Body of pancreas (tissue), 4 donors: ENCODE results near the gene CYB5RL. TPM values are rescaled to one million over a fixed set of nuclear protein-coding genes. Genes with fewer than 3 reads are reported as not detected.

Experiments used
- ATAC-seq: fragments of 150-250 bp; one replicate; pipeline ENCODE4 v1.9.1; 2016
- DNase-seq, 4 donors: peaks; one replicate each; pipeline ENCODE4 v3.0.0-alpha.2; 2019
- H3K27ac ChIP-seq, 4 donors: fragments of 200-600 bp; sonication (generic); 1 replicate in 3 of 4; 2 replicates in 1 of 4; pipeline versions ENCODE4 v1.5.1 to v1.6.1; 2016 to 2019; ENCODE audit warnings: mild to moderate bottlenecking in 1 of 4, mixed read lengths in 1 of 4, moderate library complexity in 1 of 4
- H3K27me3 ChIP-seq, 2 donors: fragments of 200-600 bp; sonication (generic); one replicate each; pipeline ENCODE4 v1.6.0; 2016; ENCODE audit warnings: mild to moderate bottlenecking in 1 of 2
- H3K36me3 ChIP-seq, 2 donors: fragments of 200-600 bp; sonication (generic); replicated peaks in 1 of 2; 2 replicates each; pipeline ENCODE4 v1.5.1; 2016; ENCODE audit warnings: low read depth in 2 of 2; ENCODE audit not compliant: insufficient read depth in 1 of 2
- H3K4me1 ChIP-seq: fragments of 200-600 bp; sonication (generic); one replicate; pipeline ENCODE4 v1.6.0; 2016
- H3K4me3 ChIP-seq, 2 donors: fragments of 200-600 bp; sonication (generic); 1 replicate in 1 of 2; 2 replicates in 1 of 2; pipeline ENCODE4 v1.5.1; 2016 to 2019
- H3K9me3 ChIP-seq, 3 donors: fragments of 200-600 bp; sonication (generic); 1 replicate in 2 of 3; 2 replicates in 1 of 3; pipeline ENCODE4 v1.5.1; 2016
- POLR2A ChIP-seq, 3 donors: fragments of 450-650 bp; IDR thresholded peaks; one replicate each; pipeline ENCODE4 v1.6.1; 2016; ENCODE audit warnings: antibody characterized with exemption in 3 of 3, mild to moderate bottlenecking in 2 of 3
- WGBS, 2 donors: methylation state at CpG; one replicate each; pipeline ENCODE4 v1.1.5; 2017; 5-methylcytosine and 5-hydroxymethylcytosine counted together
- intact Hi-C: fragments of 100-400 bp; cut with DNase I; formaldehyde crosslinking; loops from one replicate; pipeline ENCODE4 v1.15.1; 2023
- total RNA-seq, 2 donors: library from RNA; depleted of rRNA; stranded (reverse); fragments of >200 nt; gene quantifications; one replicate each; pipeline ENCODE4 v1.1.0, GENCODE V29; 2016
- TF ChIP-seq, protein P1 (sequence below), 7 experiments: fragments of 450-650 bp in 4 of 7; fragments of 200-600 bp in 3 of 7; sonication (generic) in 3 of 7; IDR thresholded peaks; one replicate each; pipeline ENCODE4 v1.5.1; 2016 to 2019; ENCODE audit warnings: antibody characterized with exemption in 7 of 7

Gene CYB5RL
- total RNA-seq, 2 donors from 2014 or later, result 6.5 to 13.2 TPM

DNA sequence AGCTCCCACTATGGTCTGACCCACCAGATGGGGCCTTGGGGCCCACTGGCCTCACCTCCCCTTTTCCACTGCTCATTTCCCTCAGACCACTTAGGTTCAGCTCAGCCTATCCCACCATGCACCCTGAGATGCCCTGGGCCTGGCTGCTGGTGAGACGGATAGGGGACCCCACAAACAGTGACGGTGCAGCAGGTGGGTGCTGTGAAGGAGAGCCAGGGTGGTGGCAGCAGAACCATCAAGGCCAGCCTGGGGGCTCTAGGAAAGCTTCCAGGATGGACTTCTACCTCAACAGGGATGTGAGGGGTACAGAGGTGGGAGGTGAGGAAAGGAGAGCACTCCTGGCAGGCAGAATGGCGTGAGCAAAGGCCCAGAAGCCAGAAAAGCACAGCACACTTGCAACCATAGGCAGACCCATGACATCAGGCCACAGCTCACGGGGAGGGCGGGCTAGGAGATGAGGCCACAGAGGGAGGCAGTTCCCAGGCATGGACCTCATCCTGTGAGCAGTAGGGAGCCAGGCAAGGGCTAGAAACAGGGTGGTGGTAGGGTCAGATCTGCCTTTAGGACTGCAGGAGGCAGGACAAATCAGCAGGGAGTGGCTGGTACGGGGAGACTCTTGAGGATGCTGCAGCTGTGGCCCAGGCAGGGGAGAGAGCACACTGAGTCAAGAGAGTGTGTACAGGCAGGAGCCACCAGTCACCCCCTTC, 23.1 kb downstream of the CYB5RL start:
- intact Hi-C loops, result no loop called here
- no peak for DNase-seq

DNA sequence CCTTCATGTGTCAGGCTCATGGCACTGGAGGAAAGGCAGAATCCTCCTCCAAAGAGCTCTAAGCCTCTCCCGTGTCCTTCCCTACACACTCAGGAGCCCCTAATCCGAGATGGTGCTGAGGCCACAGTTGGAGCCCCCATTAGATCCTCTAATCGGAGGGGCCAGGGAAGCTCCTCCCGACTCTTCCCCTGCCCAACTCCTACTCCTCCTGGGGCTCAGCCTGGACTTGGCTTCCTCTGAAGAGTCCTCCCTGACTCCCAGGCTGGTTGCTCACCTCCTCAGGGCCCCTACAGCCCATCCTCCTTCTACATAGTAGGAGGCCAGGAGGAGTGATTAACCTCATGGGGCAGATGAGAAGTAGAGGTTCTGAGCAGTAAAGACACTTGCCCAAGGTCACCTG, 25.7 kb downstream of the CYB5RL start:
- no peak overlapping the region for H3K27ac ChIP-seq
- WGBS, 2 donors, result 84 to 93% methylated on average over 3 to 4 of the region's 4 CpGs
- ATAC-seq (no peak), DNase-seq (no peak)
- no peaks in the 10 kb centered on the region for H3K4me1 ChIP-seq
- TF ChIP-seq POLR2A (IDR thresholded peaks at IDR 0.05), result no peak
- TF ChIP-seq, protein P1, sequence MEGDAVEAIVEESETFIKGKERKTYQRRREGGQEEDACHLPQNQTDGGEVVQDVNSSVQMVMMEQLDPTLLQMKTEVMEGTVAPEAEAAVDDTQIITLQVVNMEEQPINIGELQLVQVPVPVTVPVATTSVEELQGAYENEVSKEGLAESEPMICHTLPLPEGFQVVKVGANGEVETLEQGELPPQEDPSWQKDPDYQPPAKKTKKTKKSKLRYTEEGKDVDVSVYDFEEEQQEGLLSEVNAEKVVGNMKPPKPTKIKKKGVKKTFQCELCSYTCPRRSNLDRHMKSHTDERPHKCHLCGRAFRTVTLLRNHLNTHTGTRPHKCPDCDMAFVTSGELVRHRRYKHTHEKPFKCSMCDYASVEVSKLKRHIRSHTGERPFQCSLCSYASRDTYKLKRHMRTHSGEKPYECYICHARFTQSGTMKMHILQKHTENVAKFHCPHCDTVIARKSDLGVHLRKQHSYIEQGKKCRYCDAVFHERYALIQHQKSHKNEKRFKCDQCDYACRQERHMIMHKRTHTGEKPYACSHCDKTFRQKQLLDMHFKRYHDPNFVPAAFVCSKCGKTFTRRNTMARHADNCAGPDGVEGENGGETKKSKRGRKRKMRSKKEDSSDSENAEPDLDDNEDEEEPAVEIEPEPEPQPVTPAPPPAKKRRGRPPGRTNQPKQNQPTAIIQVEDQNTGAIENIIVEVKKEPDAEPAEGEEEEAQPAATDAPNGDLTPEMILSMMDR (IDR thresholded peaks at IDR 0.05), result no peak
- H3K27me3 ChIP-seq, result no peaks in the 10 kb centered on the region
- no peak overlapping the region for H3K4me3 ChIP-seq
- intact Hi-C loops, result no loop called here
- H3K36me3 ChIP-seq, result no peaks in the 10 kb centered on the region
- no peaks in the 10 kb centered on the region for H3K9me3 ChIP-seq

More for the DNA sequence above, 23.1 kb downstream of the CYB5RL start:
- H3K27ac ChIP-seq, result no peak overlapping the region
- TF ChIP-seq POLR2A (IDR thresholded peaks at IDR 0.05), result no peak
- WGBS, 2 donors, result 88 to 94% methylated on average over 5 to 6 of the region's 6 CpGs
- no peaks in the 10 kb centered on the region for H3K27me3 ChIP-seq
- H3K4me1 ChIP-seq, result no peaks in the 10 kb centered on the region
- H3K36me3 ChIP-seq, result no peaks in the 10 kb centered on the region
- no peak for ATAC-seq
- no peaks in the 10 kb centered on the region for H3K9me3 ChIP-seq
- no peak overlapping the region for H3K4me3 ChIP-seq

DNA sequence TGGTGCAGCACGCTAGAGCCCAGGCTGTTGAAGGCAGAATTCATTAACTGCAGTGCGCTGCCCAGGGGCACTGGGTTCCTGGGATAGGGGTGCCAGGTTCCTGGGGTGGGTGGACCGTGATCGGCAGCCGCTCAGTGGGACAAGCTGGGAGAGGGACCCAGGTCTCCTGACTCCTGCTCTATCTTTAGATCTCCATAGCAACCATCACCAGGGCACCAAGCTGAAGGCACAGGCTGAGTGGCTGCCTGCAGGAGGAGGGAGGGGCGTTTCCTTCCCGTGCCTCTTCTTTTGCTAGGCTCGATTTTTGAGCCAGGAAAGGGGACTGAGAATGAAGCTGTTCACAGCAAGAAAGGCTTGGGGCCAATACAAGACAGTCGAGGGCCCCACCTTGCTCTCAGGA, 26.1 kb downstream of the CYB5RL start:
- Histone ChIP-seq H3K4me3 (no peak overlapping the region), H3K27me3 (no peaks in the 10 kb centered on the region), H3K9me3 (no peaks in the 10 kb centered on the region), H3K4me1 (no peaks in the 10 kb centered on the region), H3K36me3 (no peaks in the 10 kb centered on the region), H3K27ac (no peak overlapping the region)
- DNase-seq (no peak), ATAC-seq (no peak)
- whole genome bisulfite sequencing, 2 donors, result 68 to 72% methylated on average over 5 to 9 of the region's 9 CpGs
- intact Hi-C loops, result no loop called here
- TF ChIP-seq, protein P1 (IDR thresholded peaks at IDR 0.05), result no peak

DNA sequence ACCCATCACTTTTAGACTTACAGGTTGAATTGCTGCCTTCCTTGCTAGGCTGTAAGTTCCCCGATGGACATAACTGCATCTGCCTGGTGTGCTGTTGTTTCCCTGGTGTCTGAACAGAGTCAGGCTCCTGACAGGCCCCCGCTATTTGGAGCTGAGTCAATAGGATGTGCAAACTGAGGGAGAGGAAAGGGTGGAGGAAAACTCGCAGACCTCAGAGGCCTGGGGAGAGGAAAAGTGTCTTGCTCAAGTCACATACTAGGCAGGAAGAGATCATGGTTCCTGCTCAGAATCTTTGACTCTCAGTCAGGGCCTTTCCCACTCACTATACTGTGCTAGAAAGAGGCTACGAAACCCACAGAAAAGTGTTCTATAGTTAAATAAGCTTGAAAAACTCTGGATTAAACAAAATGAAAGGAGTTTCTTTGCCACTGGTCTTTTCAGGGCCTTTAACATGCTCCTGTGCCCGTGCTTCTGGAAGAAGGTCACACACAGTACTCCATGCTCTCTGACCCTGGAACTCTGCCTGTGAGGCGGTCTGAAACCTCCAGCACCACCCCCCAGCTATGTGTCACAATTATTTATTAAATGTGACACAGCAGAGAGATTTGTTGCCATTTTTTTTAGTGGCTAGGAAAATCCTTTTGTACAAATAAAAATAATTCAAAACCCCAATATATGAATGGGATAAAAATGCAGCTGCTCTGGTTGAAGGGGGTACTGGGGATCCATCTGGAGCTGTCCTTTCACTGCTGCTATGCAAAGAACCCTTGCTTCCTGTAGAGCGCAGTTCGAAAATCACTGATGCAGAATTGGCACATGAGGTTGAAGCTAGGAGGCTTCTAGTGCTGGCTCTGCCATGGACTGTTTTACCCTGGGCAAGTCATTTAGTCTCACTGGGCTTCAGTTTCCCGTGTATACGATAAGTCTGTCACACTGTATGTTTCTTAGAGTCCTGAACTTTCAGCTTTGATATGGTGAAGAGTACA, 26.9 kb downstream of the CYB5RL start:
- no peak overlapping the region for H3K27ac ChIP-seq
- no peaks in the 10 kb centered on the region for H3K36me3 ChIP-seq
- TF ChIP-seq POLR2A (IDR thresholded peaks at IDR 0.05), result no peak
- TF ChIP-seq, protein P1 (IDR thresholded peaks at IDR 0.05), result no peak
- intact Hi-C loops, result no loop called here
- H3K4me3 ChIP-seq, result no peak overlapping the region
- no peak for DNase-seq
- WGBS, 2 donors, result 75 to 80% methylated on average over 10 of the region's 10 CpGs
- H3K4me1 ChIP-seq, result no peaks in the 10 kb centered on the region
- peak; percentile 21 for ATAC-seq
- no peaks in the 10 kb centered on the region for H3K27me3 ChIP-seq
- H3K9me3 ChIP-seq, result no peaks in the 10 kb centered on the region

DNA sequence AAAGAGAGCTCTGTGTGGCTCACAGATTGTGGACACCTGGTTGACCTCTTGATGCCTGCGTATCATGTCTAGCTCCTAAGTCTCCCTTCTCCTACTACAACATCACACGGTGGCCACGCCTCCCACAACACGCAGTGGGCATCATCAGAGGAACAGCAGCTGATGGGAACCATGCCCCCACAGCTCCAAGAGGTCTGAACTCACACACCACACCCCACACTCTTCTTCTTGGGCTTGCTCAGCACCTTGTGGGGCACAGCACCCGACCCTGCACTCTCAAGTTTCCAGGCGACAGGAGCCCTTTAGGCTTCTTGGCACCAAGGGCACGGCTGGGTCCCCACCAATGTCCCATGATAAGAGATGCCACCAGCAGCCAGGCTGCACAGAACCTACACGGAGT, 28.2 kb downstream of the CYB5RL start:
- TF ChIP-seq, protein P1 (IDR thresholded peaks at IDR 0.05), result no peak
- TF ChIP-seq POLR2A (IDR thresholded peaks at IDR 0.05), result no peak
- no peaks in the 10 kb centered on the region for H3K4me1 ChIP-seq
- no peaks in the 10 kb centered on the region for H3K9me3 ChIP-seq
- no peak overlapping the region for H3K4me3 ChIP-seq
- intact Hi-C loops, result no loop called here
- no peak overlapping the region for H3K27ac ChIP-seq
- 85 to 89% methylated on average over 8 of the region's 8 CpGs for WGBS, 2 donors
- H3K36me3 ChIP-seq, result no peaks in the 10 kb centered on the region
- DNase-seq (no peak), ATAC-seq (no peak)
- H3K27me3 ChIP-seq, result no peaks in the 10 kb centered on the region
